CD14-positive monocyte (primary cell): ENCODE results near the gene MYO1A. TPM values are rescaled to one million over a fixed set of nuclear protein-coding genes. Genes with fewer than 3 reads are reported as not detected.

ENCODE experiments used
- DNase-seq, 3 donors: peaks; one replicate each; pipeline ENCODE4 v3.0.0-alpha.2; 2011 to 2022
- H2AFZ ChIP-seq: 2 replicates; pipeline ENCODE4 v1.6.0; 2012; ENCODE audit warnings: mild to moderate bottlenecking, low read depth, low read length, inconsistent platforms; ENCODE audit not compliant: insufficient read depth, poor library complexity, severe bottlenecking
- H3K27ac ChIP-seq, 2 donors: 1 replicate in 1 of 2; 2 replicates in 1 of 2; pipeline ENCODE4 v1.5.1; 2012 to 2013; ENCODE audit warnings: low read length in 2 of 2, control low read depth in 1 of 2, inconsistent platforms in 1 of 2, low read depth in 1 of 2, mild to moderate bottlenecking in 1 of 2
- H3K27me3 ChIP-seq, 2 donors: one replicate each; pipeline versions ENCODE4 v1.6.0 to v1.6.1; 2011 to 2013; ENCODE audit warnings: low read length in 2 of 2; ENCODE audit not compliant: control insufficient read depth in 2 of 2, insufficient read depth in 2 of 2
- H3K36me3 ChIP-seq, 2 donors: replicated peaks in 1 of 2; 1 replicate in 1 of 2; 2 replicates in 1 of 2; pipeline versions ENCODE4 v1.5.1 to v1.6.1; 2012 to 2013; ENCODE audit warnings: low read length in 2 of 2, control low read depth in 1 of 2, inconsistent platforms in 1 of 2, mild to moderate bottlenecking in 1 of 2; ENCODE audit not compliant: insufficient read depth in 2 of 2, control insufficient read depth in 1 of 2
- H3K4me1 ChIP-seq, 2 donors: 1 replicate in 1 of 2; 2 replicates in 1 of 2; pipeline versions ENCODE4 v1.5.1 to v1.6.1; 2012 to 2013; ENCODE audit warnings: low read length in 2 of 2, control low read depth in 1 of 2, inconsistent platforms in 1 of 2, mild to moderate bottlenecking in 1 of 2, moderate library complexity in 1 of 2; ENCODE audit not compliant: insufficient read depth in 2 of 2, control insufficient read depth in 1 of 2
- H3K4me2 ChIP-seq: replicated peaks from 2 replicates; pipeline ENCODE3; 2012; ENCODE audit warnings: low read length, moderate library complexity, mild to moderate bottlenecking; ENCODE audit not compliant: poor library complexity, severe bottlenecking; ENCODE audit errors: extremely low read depth
- H3K4me3 ChIP-seq, 3 experiments: fragments of 200-600 bp in 1 of 3; sonication (generic) in 1 of 3; replicated peaks in 1 of 3; 1 replicate in 2 of 3; 2 replicates in 1 of 3; pipeline ENCODE4 v1.5.1; 2011 to 2013; ENCODE audit warnings: low read length in 3 of 3, mild to moderate bottlenecking in 3 of 3, control low read depth in 2 of 3, low read depth in 2 of 3, inconsistent platforms in 1 of 3, moderate library complexity in 1 of 3
- H3K79me2 ChIP-seq: 2 replicates; pipeline ENCODE4 v1.6.0; 2012; ENCODE audit warnings: mild to moderate bottlenecking, control low read depth, inconsistent platforms, low read length, moderate library complexity; ENCODE audit not compliant: insufficient read depth
- H3K9ac ChIP-seq: 2 replicates; pipeline ENCODE4 v1.6.0; 2017; ENCODE audit warnings: low read length, mild to moderate bottlenecking; ENCODE audit not compliant: insufficient read depth, poor library complexity, severe bottlenecking
- H3K9me3 ChIP-seq, 2 donors: replicated peaks in 1 of 2; 1 replicate in 1 of 2; 2 replicates in 1 of 2; pipeline versions ENCODE4 v1.5.1 to v1.6.1; 2012 to 2013; ENCODE audit warnings: low read length in 2 of 2, control low read depth in 1 of 2; ENCODE audit not compliant: control insufficient read depth in 1 of 2, insufficient read depth in 1 of 2
- H4K20me1 ChIP-seq: 2 replicates; pipeline ENCODE4 v1.6.0; 2012; ENCODE audit warnings: mild to moderate bottlenecking, low read length, control low read depth, moderate library complexity; ENCODE audit not compliant: insufficient read depth
- H3K27ac Mint-ChIP-seq, 7 donors: one replicate each; pipeline ENCODE4 v1.8.0; 2020; ENCODE audit warnings: mild to moderate bottlenecking in 7 of 7, mixed read lengths in 7 of 7, moderate library complexity in 6 of 7, inconsistent platforms in 2 of 7
- H3K27me3 Mint-ChIP-seq, 3 donors: one replicate each; pipeline ENCODE4 v1.8.0; 2021 to 2022; ENCODE audit warnings: low read depth in 3 of 3, mild to moderate bottlenecking in 3 of 3, mixed read lengths in 3 of 3, moderate library complexity in 3 of 3, inconsistent platforms in 1 of 3
- H3K36me3 Mint-ChIP-seq, 2 donors: one replicate each; pipeline ENCODE4 v1.8.0; 2020; ENCODE audit warnings: mixed read lengths in 2 of 2, inconsistent platforms in 1 of 2, mild to moderate bottlenecking in 1 of 2
- H3K4me1 Mint-ChIP-seq: one replicate; pipeline ENCODE4 v1.8.0; 2020; ENCODE audit warnings: mild to moderate bottlenecking, mixed read lengths
- H3K4me3 Mint-ChIP-seq, 2 donors: one replicate each; pipeline ENCODE4 v1.8.0; 2020; ENCODE audit warnings: mild to moderate bottlenecking in 2 of 2, mixed read lengths in 2 of 2, moderate library complexity in 1 of 2
- H3K9me3 Mint-ChIP-seq, 7 donors: one replicate each; pipeline ENCODE4 v1.8.0; 2020 to 2022; ENCODE audit warnings: mixed read lengths in 7 of 7, mild to moderate bottlenecking in 6 of 7, moderate library complexity in 6 of 7, inconsistent platforms in 2 of 7
- WGBS: methylation state at CpG from one replicate; pipeline ENCODE4 v1.1.5; 2013; ENCODE audit warnings: missing lambda C conversion rate; ENCODE audit not compliant: insufficient coverage; 5-methylcytosine and 5-hydroxymethylcytosine counted together
- intact Hi-C, 2 donors: fragments of 100-400 bp; cut with micrococcal nuclease; formaldehyde crosslinking; loops; one replicate each; pipeline versions ENCODE4 v1.15.0 to v1.15.1; 2023
- polyA plus RNA-seq, 3 donors: library from polyadenylated mRNA; depleted of rRNA in 1 of 3; unstranded in 2 of 3; stranded (reverse) in 1 of 3; fragments of 300-500 nt in 2 of 3; fragments of >200 nt in 1 of 3; fragmentation: Illumina TruSeq in 2 of 3; gene quantifications; 1 replicate in 2 of 3; 2 replicates in 1 of 3; pipeline ENCODE4 v1.2.3, GENCODE V29; 2012 to 2021
- TF ChIP-seq, protein P1 (sequence below): fragments of 200-600 bp; IDR thresholded peaks from one replicate; pipeline ENCODE4 v1.8.0; 2022; ENCODE audit warnings: antibody characterized with exemption, mild to moderate bottlenecking

The MYO1A gene
- polyA plus RNA-seq, 3 donors: 0.22 to 1.7 (median 1.3) TPM

DNA sequence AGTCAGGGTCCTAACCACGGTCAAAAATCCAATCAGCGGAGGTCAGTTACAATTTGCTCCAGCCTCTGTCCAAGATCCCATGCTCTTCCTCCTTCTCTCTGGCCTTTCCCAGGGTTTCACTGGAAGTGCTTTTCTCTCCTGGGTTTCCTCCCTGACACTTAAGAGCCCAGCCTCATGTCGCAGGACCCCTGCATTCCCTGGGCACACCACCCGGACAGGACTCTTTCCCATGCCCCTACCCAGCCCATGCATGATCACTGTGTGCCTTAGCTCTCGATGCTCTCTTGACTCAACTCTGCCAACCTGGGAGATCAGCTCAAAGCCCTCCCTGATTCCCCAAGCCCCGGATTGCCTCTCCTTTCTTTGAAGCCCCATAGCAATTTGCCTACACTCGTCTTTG lies 18.1 kb downstream of the MYO1A start:
- Mint-ChIP-seq H3K27me3 (peaks cover 0 to 5% (median 4%) of the 10 kb centered on the region in 3 donors), H3K4me3 (peak overlapping the region in 1 of 2 donors; percentile 10), H3K36me3 (no peaks in the 10 kb centered on the region), H3K9me3 (no peaks in the 10 kb centered on the region), H3K4me1 (peaks cover 12% of the 10 kb centered on the region), H3K27ac (no peak overlapping the region)
- 95% methylated on average over 5 of the region's 7 CpGs for WGBS
- Histone ChIP-seq H3K27me3 (no peaks in the 10 kb centered on the region), H4K20me1 (no peaks in the 10 kb centered on the region), H3K79me2 (no peaks in the 10 kb centered on the region), H3K9ac (no peak overlapping the region), H3K27ac (no peak overlapping the region), H3K4me2 (no peak overlapping the region), H2AFZ (no peak overlapping the region), H3K36me3 (no peaks in the 10 kb centered on the region), H3K4me3 (no peak overlapping the region), H3K4me1 (peaks cover 11% of the 10 kb centered on the region in 2 donors), H3K9me3 (no peaks in the 10 kb centered on the region)
- DNase-seq: no peak
- intact Hi-C loops: no loop called here
- TF ChIP-seq, protein P1, sequence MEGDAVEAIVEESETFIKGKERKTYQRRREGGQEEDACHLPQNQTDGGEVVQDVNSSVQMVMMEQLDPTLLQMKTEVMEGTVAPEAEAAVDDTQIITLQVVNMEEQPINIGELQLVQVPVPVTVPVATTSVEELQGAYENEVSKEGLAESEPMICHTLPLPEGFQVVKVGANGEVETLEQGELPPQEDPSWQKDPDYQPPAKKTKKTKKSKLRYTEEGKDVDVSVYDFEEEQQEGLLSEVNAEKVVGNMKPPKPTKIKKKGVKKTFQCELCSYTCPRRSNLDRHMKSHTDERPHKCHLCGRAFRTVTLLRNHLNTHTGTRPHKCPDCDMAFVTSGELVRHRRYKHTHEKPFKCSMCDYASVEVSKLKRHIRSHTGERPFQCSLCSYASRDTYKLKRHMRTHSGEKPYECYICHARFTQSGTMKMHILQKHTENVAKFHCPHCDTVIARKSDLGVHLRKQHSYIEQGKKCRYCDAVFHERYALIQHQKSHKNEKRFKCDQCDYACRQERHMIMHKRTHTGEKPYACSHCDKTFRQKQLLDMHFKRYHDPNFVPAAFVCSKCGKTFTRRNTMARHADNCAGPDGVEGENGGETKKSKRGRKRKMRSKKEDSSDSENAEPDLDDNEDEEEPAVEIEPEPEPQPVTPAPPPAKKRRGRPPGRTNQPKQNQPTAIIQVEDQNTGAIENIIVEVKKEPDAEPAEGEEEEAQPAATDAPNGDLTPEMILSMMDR: no peak

DNA sequence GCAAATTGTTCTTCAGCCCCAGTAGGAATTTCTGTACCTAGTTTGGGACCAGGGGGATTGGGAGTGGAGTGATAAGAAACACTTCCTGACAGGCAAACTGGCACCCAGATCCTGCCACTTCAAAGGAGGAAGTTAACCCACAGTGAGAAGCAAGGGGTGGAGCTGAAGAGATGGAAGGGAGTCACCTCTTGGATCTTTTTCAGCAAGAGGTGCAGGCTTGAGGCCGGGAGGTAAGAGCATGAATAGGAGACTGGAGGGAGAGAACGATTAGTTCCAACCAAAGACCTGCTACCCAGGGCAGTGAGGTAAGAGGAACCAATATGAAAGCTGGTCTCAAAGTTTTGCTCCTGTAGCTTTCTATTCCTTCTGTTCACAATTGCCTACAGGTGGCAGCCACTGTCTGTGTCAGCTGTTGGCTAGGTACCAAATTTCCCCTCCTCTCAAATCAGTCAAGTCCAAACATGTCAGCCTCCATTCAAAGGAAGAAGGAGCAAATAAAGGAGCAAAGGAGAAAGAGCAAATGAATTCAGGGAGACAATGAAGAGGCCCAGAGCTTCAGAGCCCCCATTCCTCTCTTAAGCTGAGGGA lies 18.7 kb downstream of the MYO1A start:
- no peaks in the 10 kb centered on the region for H3K9me3 Mint-ChIP-seq
- peak overlapping the region in 2 of 7 donors; percentile 12 to 53 for H3K27ac Mint-ChIP-seq
- H3K9me3 ChIP-seq: no peaks in the 10 kb centered on the region
- H3K27me3 Mint-ChIP-seq: peaks cover under 1 to 5% (median 4%) of the 10 kb centered on the region in 3 donors
- no peaks in the 10 kb centered on the region for H3K79me2 ChIP-seq
- H3K4me3 Mint-ChIP-seq: peak overlapping the region; percentile 10 to 49
- H2AFZ ChIP-seq: peak overlapping the region; percentile 40
- H3K36me3 ChIP-seq: no peaks in the 10 kb centered on the region
- H3K4me1 ChIP-seq: peaks cover 11% of the 10 kb centered on the region in 2 donors
- peak; percentile 28 to 42 (median 40) for DNase-seq
- no peaks in the 10 kb centered on the region for H3K36me3 Mint-ChIP-seq
- 0% methylated on average over 1 of the region's 2 CpGs for WGBS
- TF ChIP-seq, protein P1: no peak
- no peak overlapping the region for H3K27ac ChIP-seq
- no peak overlapping the region for H3K4me2 ChIP-seq
- H3K4me3 ChIP-seq: no peak overlapping the region
- intact Hi-C loops: no loop called here
- no peak overlapping the region for H3K9ac ChIP-seq
- H3K27me3 ChIP-seq: no peaks in the 10 kb centered on the region
- H4K20me1 ChIP-seq: no peaks in the 10 kb centered on the region
- H3K4me1 Mint-ChIP-seq: peaks cover 12% of the 10 kb centered on the region
